ENCODE data around the gene LRMDA. TPM values are rescaled to one million over a fixed set of nuclear protein-coding genes. Genes with fewer than 3 reads are reported as not detected.

The LRMDA gene
- total RNA-seq, 2 donors from 2014 or later: 12.2 to 25.4 TPM

DNA sequence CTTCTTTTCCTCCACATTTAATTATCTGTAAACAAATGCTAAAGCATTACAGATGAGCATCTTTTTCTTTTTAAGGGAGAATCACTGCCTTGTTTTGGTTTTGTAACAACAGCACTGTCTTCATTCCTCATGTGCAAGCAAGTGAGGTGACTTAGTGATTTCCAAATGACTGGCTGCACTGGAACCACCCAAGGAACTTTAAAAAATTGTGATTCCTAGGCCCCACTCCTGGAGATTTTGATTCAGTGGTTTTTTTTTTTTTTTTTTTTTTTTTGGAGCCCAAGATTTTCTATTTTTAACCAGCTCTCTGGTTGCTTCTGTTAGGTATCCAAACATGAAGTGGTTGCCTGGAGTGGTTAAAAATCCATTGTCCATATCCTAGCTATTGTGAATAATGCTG, 176.2 kb downstream of the LRMDA start:
- Histone ChIP-seq H3K27ac (no peak overlapping the region), H3K36me3 (replicated peaks in 1 of 2; ENCODE audit: insufficient read depth in 1 of 2, low read depth in 2 of 2) (no peaks in the 10 kb centered on the region), H3K9me3 (no peaks in the 10 kb centered on the region), H3K4me1 (peaks cover 31% of the 10 kb centered on the region), H3K4me3 (no peak overlapping the region), H3K27me3 (no peaks in the 10 kb centered on the region)
- ATAC-seq (no peak), DNase-seq (no peak)
- TF ChIP-seq POLR2A (IDR thresholded peaks at IDR 0.05): no peak
- TF ChIP-seq, protein P1, sequence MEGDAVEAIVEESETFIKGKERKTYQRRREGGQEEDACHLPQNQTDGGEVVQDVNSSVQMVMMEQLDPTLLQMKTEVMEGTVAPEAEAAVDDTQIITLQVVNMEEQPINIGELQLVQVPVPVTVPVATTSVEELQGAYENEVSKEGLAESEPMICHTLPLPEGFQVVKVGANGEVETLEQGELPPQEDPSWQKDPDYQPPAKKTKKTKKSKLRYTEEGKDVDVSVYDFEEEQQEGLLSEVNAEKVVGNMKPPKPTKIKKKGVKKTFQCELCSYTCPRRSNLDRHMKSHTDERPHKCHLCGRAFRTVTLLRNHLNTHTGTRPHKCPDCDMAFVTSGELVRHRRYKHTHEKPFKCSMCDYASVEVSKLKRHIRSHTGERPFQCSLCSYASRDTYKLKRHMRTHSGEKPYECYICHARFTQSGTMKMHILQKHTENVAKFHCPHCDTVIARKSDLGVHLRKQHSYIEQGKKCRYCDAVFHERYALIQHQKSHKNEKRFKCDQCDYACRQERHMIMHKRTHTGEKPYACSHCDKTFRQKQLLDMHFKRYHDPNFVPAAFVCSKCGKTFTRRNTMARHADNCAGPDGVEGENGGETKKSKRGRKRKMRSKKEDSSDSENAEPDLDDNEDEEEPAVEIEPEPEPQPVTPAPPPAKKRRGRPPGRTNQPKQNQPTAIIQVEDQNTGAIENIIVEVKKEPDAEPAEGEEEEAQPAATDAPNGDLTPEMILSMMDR (IDR thresholded peaks at IDR 0.05): no peak
- intact Hi-C loops (cut with DNase I): no loop called here

DNA sequence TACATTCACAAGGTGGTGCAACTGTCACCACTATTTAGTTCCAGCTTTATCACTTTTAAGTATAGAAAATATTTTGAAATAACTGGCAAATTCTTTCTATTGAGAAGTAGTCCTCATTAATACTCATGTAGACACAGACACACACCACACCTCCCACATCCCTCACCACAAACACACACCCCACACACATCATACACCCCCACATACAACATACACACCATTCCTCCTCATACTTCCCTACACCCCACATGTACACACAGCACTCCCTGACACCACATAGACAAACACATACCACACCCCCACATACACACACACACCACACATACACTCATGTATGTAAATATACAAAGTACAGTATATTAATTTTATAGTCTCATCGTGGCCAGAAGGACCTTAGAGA, 178.8 kb downstream of the LRMDA start:
- no peak for DNase-seq

DNA sequence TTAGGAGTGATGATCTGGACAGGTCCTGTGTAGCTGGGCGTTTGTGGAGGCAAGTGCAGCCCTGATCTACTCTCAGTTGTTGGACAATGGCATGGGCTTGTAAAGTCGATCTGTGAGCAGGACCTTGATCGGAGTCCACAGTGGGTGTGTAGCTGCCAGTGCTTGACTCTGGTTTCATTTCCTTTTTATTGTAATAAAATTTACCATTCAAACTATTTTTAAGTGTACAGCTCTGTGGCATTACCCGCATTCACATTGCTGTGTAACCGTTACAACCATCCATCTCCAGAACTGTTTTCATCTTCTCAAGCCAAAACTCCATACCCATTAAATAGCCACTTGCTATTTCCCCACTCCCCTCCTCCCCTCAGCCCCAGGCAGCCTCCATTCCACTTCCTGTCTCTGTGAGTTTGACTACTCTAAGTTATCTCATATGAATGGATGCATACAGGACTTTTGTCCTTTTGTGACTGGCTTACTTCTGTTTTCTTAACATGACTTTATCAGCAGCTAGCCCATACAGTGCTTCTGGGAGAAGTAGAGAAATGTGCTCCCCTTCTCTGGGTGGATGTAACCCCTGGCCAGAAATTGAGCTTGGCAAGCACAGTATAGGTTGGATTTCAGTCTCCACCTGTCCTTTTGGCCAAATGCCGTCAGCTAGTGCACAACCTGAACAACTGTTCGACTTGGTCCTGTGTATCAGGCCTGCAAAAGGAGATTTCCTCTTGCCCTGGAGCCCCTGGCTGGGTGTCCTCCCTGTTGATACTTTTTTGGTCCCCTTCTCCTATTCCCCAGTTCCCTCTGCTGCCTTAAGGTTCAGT, 180.0 kb downstream of the LRMDA start:
- intact Hi-C loops (cut with DNase I): no loop called here
- no peaks in the 10 kb centered on the region for H3K36me3 ChIP-seq (replicated peaks in 1 of 2; ENCODE audit: insufficient read depth in 1 of 2, low read depth in 2 of 2)
- H3K27ac ChIP-seq: peak overlapping the region in 1 of 4 donors; percentile 66
- ATAC-seq (no peak), DNase-seq (no peak)
- H3K27me3 ChIP-seq: no peaks in the 10 kb centered on the region
- H3K4me1 ChIP-seq: peaks cover 24% of the 10 kb centered on the region
- no peak for TF ChIP-seq POLR2A (IDR thresholded peaks at IDR 0.05)
- TF ChIP-seq, protein P1 (IDR thresholded peaks at IDR 0.05): no peak
- no peaks in the 10 kb centered on the region for H3K9me3 ChIP-seq
- H3K4me3 ChIP-seq: no peak overlapping the region
- 77 to 88% methylated on average over 7 of the region's 7 CpGs for WGBS, 2 donors

More for the DNA sequence above, 178.8 kb downstream of the LRMDA start:
- Histone ChIP-seq H3K9me3 (no peaks in the 10 kb centered on the region), H3K27ac (no peak overlapping the region), H3K27me3 (no peaks in the 10 kb centered on the region), H3K36me3 (replicated peaks in 1 of 2; ENCODE audit: insufficient read depth in 1 of 2, low read depth in 2 of 2) (no peaks in the 10 kb centered on the region), H3K4me3 (no peak overlapping the region), H3K4me1 (peaks cover 35% of the 10 kb centered on the region)
- intact Hi-C loops (cut with DNase I): no loop called here
- ATAC-seq: no peak
- no peak for TF ChIP-seq POLR2A (IDR thresholded peaks at IDR 0.05)
- TF ChIP-seq, protein P1 (IDR thresholded peaks at IDR 0.05): no peak
- WGBS, 2 donors: 0 to 79% methylated on average over 1 of the region's 1 CpG

DNA sequence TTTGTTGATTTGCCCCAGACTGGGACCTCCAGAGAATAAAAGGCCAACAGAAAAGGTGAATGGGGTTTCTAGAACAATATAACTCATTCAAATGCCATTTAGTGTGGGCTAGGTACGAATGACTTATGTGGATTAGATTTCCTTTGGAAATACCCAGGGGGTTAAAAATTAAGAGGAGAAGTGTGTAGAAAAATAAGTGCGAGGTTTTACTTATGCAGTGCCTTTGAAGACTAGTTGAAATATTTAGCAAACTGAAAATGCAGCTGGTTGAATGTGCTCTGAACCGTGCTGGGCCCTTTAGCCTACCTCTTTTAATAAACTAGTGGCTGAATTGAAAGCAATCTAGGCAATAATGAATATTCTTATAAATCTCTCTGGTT, 180.6 kb downstream of the LRMDA start:
- WGBS, 2 donors: 69 to 74% methylated on average over 3 of the region's 3 CpGs

More for the DNA sequence above, 180.6 kb downstream of the LRMDA start:
- Histone ChIP-seq H3K36me3 (replicated peaks in 1 of 2; ENCODE audit: insufficient read depth in 1 of 2, low read depth in 2 of 2) (no peaks in the 10 kb centered on the region), H3K4me3 (no peak overlapping the region), H3K27ac (peak overlapping the region in 1 of 4 donors; percentile 66), H3K4me1 (peaks cover 24% of the 10 kb centered on the region), H3K27me3 (no peaks in the 10 kb centered on the region), H3K9me3 (no peaks in the 10 kb centered on the region)
- intact Hi-C loops (cut with DNase I): no loop called here
- TF ChIP-seq, protein P1 (IDR thresholded peaks at IDR 0.05): no peak
- no peak for TF ChIP-seq POLR2A (IDR thresholded peaks at IDR 0.05)
- DNase-seq: no peak
- no peak for ATAC-seq

Measured in body of pancreas (tissue), 4 donors.